ENCODE data around the gene TNFSF10.

DNA sequence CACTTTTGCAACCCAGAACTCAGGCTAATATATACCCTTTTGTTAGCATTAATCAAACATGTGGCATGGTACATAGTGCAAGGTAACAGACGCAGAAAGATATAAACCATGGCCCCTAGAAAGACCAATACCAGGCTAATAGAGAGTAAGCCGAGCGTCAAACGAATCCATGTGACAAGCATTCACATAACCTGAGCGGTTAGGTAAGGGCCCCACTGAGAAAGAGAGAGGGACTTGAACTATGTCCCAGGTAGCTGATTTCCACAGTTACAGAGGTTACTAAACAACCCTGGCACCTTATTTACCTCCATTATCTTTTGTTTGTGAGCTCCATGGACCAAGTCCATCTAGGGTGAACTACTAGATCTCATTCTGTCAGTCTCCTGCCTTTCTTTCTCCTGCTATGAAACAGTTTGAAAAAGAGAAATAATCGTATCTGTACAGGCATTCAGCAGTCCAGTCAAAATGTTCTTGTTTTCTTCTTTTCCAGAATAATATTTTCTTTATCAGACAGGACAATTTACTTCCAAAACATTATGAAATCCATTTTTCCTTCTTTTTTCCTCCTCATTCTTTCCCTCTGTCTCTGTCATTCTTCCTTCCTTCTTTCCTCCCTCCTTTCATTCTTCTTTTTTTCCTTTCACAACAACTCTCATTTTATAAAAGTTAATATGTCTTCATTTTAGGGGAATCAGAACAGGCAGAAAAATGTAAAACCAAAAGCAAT, 30.5 kb upstream of the TNFSF10 start:
- TF ChIP-seq, protein P1, sequence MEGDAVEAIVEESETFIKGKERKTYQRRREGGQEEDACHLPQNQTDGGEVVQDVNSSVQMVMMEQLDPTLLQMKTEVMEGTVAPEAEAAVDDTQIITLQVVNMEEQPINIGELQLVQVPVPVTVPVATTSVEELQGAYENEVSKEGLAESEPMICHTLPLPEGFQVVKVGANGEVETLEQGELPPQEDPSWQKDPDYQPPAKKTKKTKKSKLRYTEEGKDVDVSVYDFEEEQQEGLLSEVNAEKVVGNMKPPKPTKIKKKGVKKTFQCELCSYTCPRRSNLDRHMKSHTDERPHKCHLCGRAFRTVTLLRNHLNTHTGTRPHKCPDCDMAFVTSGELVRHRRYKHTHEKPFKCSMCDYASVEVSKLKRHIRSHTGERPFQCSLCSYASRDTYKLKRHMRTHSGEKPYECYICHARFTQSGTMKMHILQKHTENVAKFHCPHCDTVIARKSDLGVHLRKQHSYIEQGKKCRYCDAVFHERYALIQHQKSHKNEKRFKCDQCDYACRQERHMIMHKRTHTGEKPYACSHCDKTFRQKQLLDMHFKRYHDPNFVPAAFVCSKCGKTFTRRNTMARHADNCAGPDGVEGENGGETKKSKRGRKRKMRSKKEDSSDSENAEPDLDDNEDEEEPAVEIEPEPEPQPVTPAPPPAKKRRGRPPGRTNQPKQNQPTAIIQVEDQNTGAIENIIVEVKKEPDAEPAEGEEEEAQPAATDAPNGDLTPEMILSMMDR (IDR thresholded peaks at IDR 0.05) = no peak
- TF ChIP-seq POLR2AphosphoS5 (IDR thresholded peaks at IDR 0.05; ENCODE audit: low read depth, low read length) (no peak), TCF7L2 (IDR thresholded peaks at IDR 0.05; ENCODE audit: low read depth, low read length) (no peak), SIN3A (IDR thresholded peaks at IDR 0.05; ENCODE audit: borderline replicate concordance, insufficient read depth, low read depth, low read length) (no peak)
- TF ChIP-seq, protein P2, sequence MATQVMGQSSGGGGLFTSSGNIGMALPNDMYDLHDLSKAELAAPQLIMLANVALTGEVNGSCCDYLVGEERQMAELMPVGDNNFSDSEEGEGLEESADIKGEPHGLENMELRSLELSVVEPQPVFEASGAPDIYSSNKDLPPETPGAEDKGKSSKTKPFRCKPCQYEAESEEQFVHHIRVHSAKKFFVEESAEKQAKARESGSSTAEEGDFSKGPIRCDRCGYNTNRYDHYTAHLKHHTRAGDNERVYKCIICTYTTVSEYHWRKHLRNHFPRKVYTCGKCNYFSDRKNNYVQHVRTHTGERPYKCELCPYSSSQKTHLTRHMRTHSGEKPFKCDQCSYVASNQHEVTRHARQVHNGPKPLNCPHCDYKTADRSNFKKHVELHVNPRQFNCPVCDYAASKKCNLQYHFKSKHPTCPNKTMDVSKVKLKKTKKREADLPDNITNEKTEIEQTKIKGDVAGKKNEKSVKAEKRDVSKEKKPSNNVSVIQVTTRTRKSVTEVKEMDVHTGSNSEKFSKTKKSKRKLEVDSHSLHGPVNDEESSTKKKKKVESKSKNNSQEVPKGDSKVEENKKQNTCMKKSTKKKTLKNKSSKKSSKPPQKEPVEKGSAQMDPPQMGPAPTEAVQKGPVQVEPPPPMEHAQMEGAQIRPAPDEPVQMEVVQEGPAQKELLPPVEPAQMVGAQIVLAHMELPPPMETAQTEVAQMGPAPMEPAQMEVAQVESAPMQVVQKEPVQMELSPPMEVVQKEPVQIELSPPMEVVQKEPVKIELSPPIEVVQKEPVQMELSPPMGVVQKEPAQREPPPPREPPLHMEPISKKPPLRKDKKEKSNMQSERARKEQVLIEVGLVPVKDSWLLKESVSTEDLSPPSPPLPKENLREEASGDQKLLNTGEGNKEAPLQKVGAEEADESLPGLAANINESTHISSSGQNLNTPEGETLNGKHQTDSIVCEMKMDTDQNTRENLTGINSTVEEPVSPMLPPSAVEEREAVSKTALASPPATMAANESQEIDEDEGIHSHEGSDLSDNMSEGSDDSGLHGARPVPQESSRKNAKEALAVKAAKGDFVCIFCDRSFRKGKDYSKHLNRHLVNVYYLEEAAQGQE (IDR thresholded peaks at IDR 0.05; ENCODE audit: insufficient read depth in 1 of 2, low read depth in 2 of 2, low read length in 1 of 2) = no peak

All from Panc1 (cell line).